Natural killer cell (primary cell): ENCODE measurements around the gene GBA2. TPM values are rescaled to one million over a fixed set of nuclear protein-coding genes. Genes with fewer than 3 reads are reported as not detected.

ENCODE experiments used
- ATAC-seq, 3 donors: fragments of 150-1000 bp in 2 of 3; fragments of 200-7000 bp in 1 of 3; cut with Tn5 transposase; 1 replicate in 1 of 3; 2 replicates in 2 of 3; pipeline ENCODE4 v1.10.0; 2021; ENCODE audit warnings: mild to moderate bottlenecking in 2 of 3, moderate library complexity in 2 of 3
- DNase-seq, 2 donors: peaks; one replicate each; pipeline versions ENCODE4 v3.0.0 to v3.0.0-alpha.2; 2013 to 2021; ENCODE audit warnings: mixed read lengths in 1 of 2
- H3K27ac ChIP-seq: one replicate; pipeline ENCODE4 v1.5.1; 2013; ENCODE audit warnings: mild to moderate bottlenecking, low read length
- H3K27me3 ChIP-seq: one replicate; pipeline ENCODE4 v1.6.1; 2013; ENCODE audit warnings: low read length; ENCODE audit not compliant: control insufficient read depth, insufficient read depth
- H3K36me3 ChIP-seq: one replicate; pipeline ENCODE4 v1.6.1; 2013; ENCODE audit warnings: low read length; ENCODE audit not compliant: control insufficient read depth, insufficient read depth
- H3K4me1 ChIP-seq: one replicate; pipeline ENCODE4 v1.6.1; 2013; ENCODE audit warnings: low read length; ENCODE audit not compliant: control insufficient read depth, insufficient read depth
- H3K4me3 ChIP-seq: one replicate; pipeline ENCODE4 v1.5.1; 2013; ENCODE audit warnings: low read length
- H3K9me3 ChIP-seq: one replicate; pipeline ENCODE4 v1.6.1; 2013; ENCODE audit warnings: low read length; ENCODE audit not compliant: control insufficient read depth, insufficient read depth
- H3K27ac Mint-ChIP-seq, 2 donors: one replicate each; pipeline ENCODE4 v1.8.0; 2022; ENCODE audit warnings: mild to moderate bottlenecking in 2 of 2, mixed read lengths in 2 of 2, moderate library complexity in 1 of 2
- H3K27me3 Mint-ChIP-seq, 2 donors: one replicate each; pipeline ENCODE4 v1.8.0; 2022; ENCODE audit warnings: low read depth in 2 of 2, mixed read lengths in 2 of 2
- H3K36me3 Mint-ChIP-seq: one replicate; pipeline ENCODE4 v1.8.0; 2022; ENCODE audit warnings: mixed read lengths
- H3K4me1 Mint-ChIP-seq, 2 donors: one replicate each; pipeline ENCODE4 v1.8.0; 2022; ENCODE audit warnings: mixed read lengths in 2 of 2
- H3K4me3 Mint-ChIP-seq: one replicate; pipeline ENCODE4 v1.8.0; 2022; ENCODE audit warnings: mild to moderate bottlenecking, moderate library complexity, mixed read lengths
- H3K9me3 Mint-ChIP-seq, 2 donors: one replicate each; pipeline ENCODE4 v1.8.0; 2022; ENCODE audit warnings: mixed read lengths in 2 of 2
- CTCF ChIP-seq: fragments of 200-600 bp; IDR thresholded peaks from one replicate; pipeline ENCODE4 v1.8.0; 2022; ENCODE audit warnings: antibody characterized with exemption
- WGBS: methylation state at CpG from one replicate; pipeline ENCODE4 v1.1.7; 2013; ENCODE audit warnings: missing lambda C conversion rate; ENCODE audit not compliant: insufficient coverage; 5-methylcytosine and 5-hydroxymethylcytosine counted together
- intact Hi-C: fragments of 100-400 bp; cut with micrococcal nuclease; formaldehyde crosslinking; loops from one replicate; pipeline ENCODE4 v1.14.2; 2022
- total RNA-seq, 4 donors: library from RNA; stranded (reverse); fragments of 120-200 nt in 1 of 4; gene quantifications; one replicate each; pipeline versions ENCODE4 v1.2.3 to v1.2.4, GENCODE V29; 2013 to 2022

Gene GBA2
- total RNA-seq, 3 donors from 2014 or later (not counting 1 experiment from before 2014, with no cell fraction given), result 76.4 to 118 (median 101) TPM

- peaks cover 97% of the 10 kb centered on the region for H3K36me3 ChIP-seq
- TF ChIP-seq CTCF, result no peak
- no peaks in the 10 kb centered on the region for H3K9me3 ChIP-seq
- H3K4me3 ChIP-seq, result no peak overlapping the region
- Mint-ChIP-seq H3K27me3 (no peaks in the 10 kb centered on the region), H3K9me3 (no peaks in the 10 kb centered on the region), H3K4me1 (peaks cover 10 to 18% of the 10 kb centered on the region in 2 donors), H3K4me3 (no peak overlapping the region), H3K36me3 (peaks cover 7% of the 10 kb centered on the region), H3K27ac (no peak overlapping the region)
- ATAC-seq (no peak), DNase-seq (no peak)
- no peak overlapping the region for H3K27ac ChIP-seq
- intact Hi-C loops, result no loop called here
- peaks cover 7% of the 10 kb centered on the region for H3K4me1 ChIP-seq
- no peaks in the 10 kb centered on the region for H3K27me3 ChIP-seq
Measured at GRCh38 chr9:35700942-35701341, 48.1 kb downstream of the GBA2 start.

GRCh38 chr9:35700031-35700430 lies 49.0 kb downstream of the GBA2 start:
- H3K27me3 ChIP-seq, result no peaks in the 10 kb centered on the region
- TF ChIP-seq CTCF, result no peak
- H3K9me3 ChIP-seq, result no peaks in the 10 kb centered on the region
- Mint-ChIP-seq H3K27ac (no peak overlapping the region), H3K4me1 (peaks cover 10 to 18% of the 10 kb centered on the region in 2 donors), H3K27me3 (no peaks in the 10 kb centered on the region), H3K9me3 (no peaks in the 10 kb centered on the region), H3K4me3 (no peak overlapping the region), H3K36me3 (peaks cover 6% of the 10 kb centered on the region)
- peaks cover 7% of the 10 kb centered on the region for H3K4me1 ChIP-seq
- H3K27ac ChIP-seq, result no peak overlapping the region
- no peak overlapping the region for H3K4me3 ChIP-seq
- DNase-seq, result no peak
- 98% methylated on average over 11 of the region's 11 CpGs for WGBS
- intact Hi-C loops, result no loop called here
- ATAC-seq, result no peak
- peaks cover 92% of the 10 kb centered on the region for H3K36me3 ChIP-seq

- 97% methylated on average over 5 of the region's 5 CpGs for WGBS
- Mint-ChIP-seq H3K4me3 (no peak overlapping the region), H3K4me1 (peaks cover 10 to 17% of the 10 kb centered on the region in 2 donors), H3K9me3 (no peaks in the 10 kb centered on the region), H3K27ac (peak overlapping the region in 1 of 2 donors; percentile 23), H3K36me3 (no peaks in the 10 kb centered on the region), H3K27me3 (no peaks in the 10 kb centered on the region)
- no peak for ATAC-seq
- Histone ChIP-seq H3K27ac (no peak overlapping the region), H3K9me3 (no peaks in the 10 kb centered on the region), H3K4me3 (no peak overlapping the region), H3K27me3 (no peaks in the 10 kb centered on the region), H3K36me3 (peaks cover 74% of the 10 kb centered on the region), H3K4me1 (peaks cover 7% of the 10 kb centered on the region)
- intact Hi-C loops, result no loop called here
- no peak for DNase-seq
- no peak for TF ChIP-seq CTCF
Measured at GRCh38 chr9:35698231-35698630, 50.8 kb downstream of the GBA2 start.

- peaks cover 10 to 13% of the 10 kb centered on the region in 2 donors for H3K4me1 Mint-ChIP-seq
- TF ChIP-seq CTCF, result no peak
- ATAC-seq, result no peak
Measured at GRCh38 chr9:35697486-35697885, 51.5 kb downstream of the GBA2 start.

More at GRCh38 chr9:35697486-35697885, 51.5 kb downstream of the GBA2 start:
- DNase-seq, result no peak
- Mint-ChIP-seq H3K27me3 (no peaks in the 10 kb centered on the region), H3K4me3 (no peak overlapping the region), H3K27ac (peak overlapping the region in 1 of 2 donors; percentile 23), H3K9me3 (no peaks in the 10 kb centered on the region), H3K36me3 (no peaks in the 10 kb centered on the region)
- no peak overlapping the region for H3K27ac ChIP-seq
- peaks cover 7% of the 10 kb centered on the region for H3K4me1 ChIP-seq
- H3K36me3 ChIP-seq, result peaks cover 67% of the 10 kb centered on the region
- intact Hi-C loops, result loop anchor here (2.0 kb wide), 1 partner anchor 93 kb away; the partner anchor contains the start of gene TESK1
- no peaks in the 10 kb centered on the region for H3K27me3 ChIP-seq
- H3K9me3 ChIP-seq, result no peaks in the 10 kb centered on the region
- WGBS, result 93% methylated on average over 14 of the region's 14 CpGs
- no peak overlapping the region for H3K4me3 ChIP-seq
